ENCODE data around the gene SQSTM1. TPM values are rescaled to one million over a fixed set of nuclear protein-coding genes. Genes with fewer than 3 reads are reported as not detected.

Gene SQSTM1
- total and polyA plus RNA-seq, 4 donors: 127 to 330 (median 256) TPM

GRCh38 chr5:179823937-179824744 lies 3.4 kb downstream of the SQSTM1 start:
- DNase-seq (ENCODE audit: low spot score): no peak
- Histone ChIP-seq H3K27me3 (ENCODE audit: control insufficient read depth in 4 of 4, insufficient read depth in 4 of 4, low read length in 3 of 4) (no peaks in the 10 kb centered on the region), H3K27ac (ENCODE audit: low read depth in 1 of 2, low read length in 2 of 2) (peak overlapping the region; percentile 10 to 36), H3K4me1 (ENCODE audit: control insufficient read depth in 4 of 4, insufficient read depth in 4 of 4, low read length in 3 of 4) (peaks cover 22 to 68% (median 56%) of the 10 kb centered on the region in 4 donors), H3K9ac (ENCODE audit: low read depth in 1 of 2, low read length in 2 of 2) (no peak overlapping the region), H3K9me3 (ENCODE audit: control insufficient read depth in 4 of 4, low read length in 3 of 4) (no peaks in the 10 kb centered on the region), H3K4me3 (ENCODE audit: low read depth in 1 of 3, low read length in 3 of 3) (peak overlapping the region in 2 of 3 donors; percentile 15 to 31), H3K36me3 (ENCODE audit: control insufficient read depth in 4 of 4, insufficient read depth in 3 of 4, low read depth in 1 of 4, low read length in 3 of 4) (peaks cover 20 to 47% (median 37%) of the 10 kb centered on the region in 4 donors)
- 50% methylated on average over 22 of the region's 22 CpGs for WGBS
- TF ChIP-seq, protein P1, sequence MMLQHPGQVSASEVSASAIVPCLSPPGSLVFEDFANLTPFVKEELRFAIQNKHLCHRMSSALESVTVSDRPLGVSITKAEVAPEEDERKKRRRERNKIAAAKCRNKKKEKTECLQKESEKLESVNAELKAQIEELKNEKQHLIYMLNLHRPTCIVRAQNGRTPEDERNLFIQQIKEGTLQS (IDR thresholded peaks at IDR 0.05): no peak
- TF ChIP-seq SP1 (IDR thresholded peaks at IDR 0.05) (no peak), GABPA (IDR thresholded peaks at IDR 0.05 in 1 of 2, conservative IDR thresholded peaks at IDR 0.05 in 1 of 2) (no peak), HNF4G (IDR thresholded peaks at IDR 0.05) (no peak), JUND (IDR thresholded peaks at IDR 0.05) (no peak), EGR1 (IDR thresholded peaks at IDR 0.05; ENCODE audit: low read depth in 2 of 2) (no peak), ZBTB33 (IDR thresholded peaks at IDR 0.05) (no peak), NR2F2 (IDR thresholded peaks at IDR 0.05) (no peak), TAF1 (conservative IDR thresholded peaks at IDR 0.05) (no peak), REST (IDR thresholded peaks at IDR 0.05) (no peak), RAD21 (IDR thresholded peaks at IDR 0.05) (no peak), YY1 (IDR thresholded peaks at IDR 0.05) (no peak), FOXA2 (IDR thresholded peaks at IDR 0.05) (no peak), FOXA1 (IDR thresholded peaks at IDR 0.05) (no peak), HNF4A (conservative IDR thresholded peaks at IDR 0.05) (no peak), MAX (IDR thresholded peaks at IDR 0.05) (no peak), RXRA (IDR thresholded peaks at IDR 0.05) (no peak)
- TF ChIP-seq, protein P2, sequence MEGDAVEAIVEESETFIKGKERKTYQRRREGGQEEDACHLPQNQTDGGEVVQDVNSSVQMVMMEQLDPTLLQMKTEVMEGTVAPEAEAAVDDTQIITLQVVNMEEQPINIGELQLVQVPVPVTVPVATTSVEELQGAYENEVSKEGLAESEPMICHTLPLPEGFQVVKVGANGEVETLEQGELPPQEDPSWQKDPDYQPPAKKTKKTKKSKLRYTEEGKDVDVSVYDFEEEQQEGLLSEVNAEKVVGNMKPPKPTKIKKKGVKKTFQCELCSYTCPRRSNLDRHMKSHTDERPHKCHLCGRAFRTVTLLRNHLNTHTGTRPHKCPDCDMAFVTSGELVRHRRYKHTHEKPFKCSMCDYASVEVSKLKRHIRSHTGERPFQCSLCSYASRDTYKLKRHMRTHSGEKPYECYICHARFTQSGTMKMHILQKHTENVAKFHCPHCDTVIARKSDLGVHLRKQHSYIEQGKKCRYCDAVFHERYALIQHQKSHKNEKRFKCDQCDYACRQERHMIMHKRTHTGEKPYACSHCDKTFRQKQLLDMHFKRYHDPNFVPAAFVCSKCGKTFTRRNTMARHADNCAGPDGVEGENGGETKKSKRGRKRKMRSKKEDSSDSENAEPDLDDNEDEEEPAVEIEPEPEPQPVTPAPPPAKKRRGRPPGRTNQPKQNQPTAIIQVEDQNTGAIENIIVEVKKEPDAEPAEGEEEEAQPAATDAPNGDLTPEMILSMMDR (IDR thresholded peaks at IDR 0.05; ENCODE audit: low read depth, low read length, missing input control): no peak

All from liver (tissue), 9 donors.